HL-60 (cell line): ENCODE data around the gene LZIC.

Experiments
- DNase-seq, 2 experiments: peaks; one replicate each; pipeline ENCODE4 v3.0.0-alpha.2; 2010 to 2020; ENCODE audit warnings: low read depth in 1 of 2, low spot score in 1 of 2
- H3K27ac ChIP-seq: fragments of 250-450 bp; sonication (Bioruptor Pico); replicated peaks from 2 replicates; pipeline ENCODE4 v1.5.1; 2020; ENCODE audit warnings: mild to moderate bottlenecking, moderate library complexity
- H3K27me3 ChIP-seq: fragments of 250-450 bp; sonication (Bioruptor Pico); 2 replicates; pipeline ENCODE4 v1.5.1; 2021; ENCODE audit warnings: mild to moderate bottlenecking, moderate library complexity; ENCODE audit not compliant: insufficient read depth, poor library complexity, severe bottlenecking
- H3K4me3 ChIP-seq: replicated peaks from 2 replicates; pipeline ENCODE4 v1.5.1; 2011; ENCODE audit warnings: mild to moderate bottlenecking, control low read depth, low read length; ENCODE audit not compliant: insufficient read depth
- CTCF ChIP-seq: IDR thresholded peaks from one replicate; pipeline ENCODE4 v1.5.1; 2011; ENCODE audit warnings: low read length, control low read depth, inconsistent platforms; ENCODE audit not compliant: insufficient read depth
- GABPA ChIP-seq: IDR thresholded peaks from 2 replicates; pipeline ENCODE4 v1.6.1; 2012; ENCODE audit warnings: low read depth
- POLR2AphosphoS5 ChIP-seq: IDR thresholded peaks from 2 replicates; pipeline ENCODE4 v1.6.1; 2012; ENCODE audit warnings: low read depth
- REST ChIP-seq: IDR thresholded peaks from 2 replicates; pipeline ENCODE4 v1.6.1; 2012; ENCODE audit warnings: low read depth; ENCODE audit not compliant: insufficient replicate concordance
- SPI1 ChIP-seq: IDR thresholded peaks from 2 replicates; pipeline ENCODE4 v1.6.1; 2012; ENCODE audit warnings: low read depth, mild to moderate bottlenecking, borderline replicate concordance

Gene LZIC

GRCh38 chr1:9892563-9893528 is 50.3 kb downstream of the LZIC start:
- Histone ChIP-seq H3K4me3 (no peak overlapping the region; the same call in 1 of the 2 replicates), H3K27ac (peak overlapping the region; percentile 91), H3K27me3 (no peaks in the 10 kb centered on the region)
- DNase-seq = peak in 1 of 2 experiments; percentile 89
- TF ChIP-seq CTCF (no peak), SPI1 (peak; percentile 75; the same call in 1 of the 2 replicates), POLR2AphosphoS5 (peak; percentile 88), REST (peak; percentile 16), GABPA (no peak)

- TF ChIP-seq SPI1 (no peak), GABPA (no peak), CTCF (no peak), POLR2AphosphoS5 (no peak), REST (no peak)
- H3K27ac ChIP-seq = peak overlapping the region; percentile 48; the same call in 1 of the 2 replicates
- no peaks in the 10 kb centered on the region for H3K27me3 ChIP-seq
- no peak for DNase-seq
- H3K4me3 ChIP-seq = no peak overlapping the region
These were observed 52.0 kb downstream of the LZIC start for GRCh38 chr1:9891207-9891606.

GRCh38 chr1:9890224-9890731 is 52.9 kb downstream of the LZIC start:
- Histone ChIP-seq H3K4me3 (no peak overlapping the region), H3K27me3 (no peaks in the 10 kb centered on the region), H3K27ac (peak overlapping the region; percentile 48)
- peak in 1 of 2 experiments; percentile 26 for DNase-seq
- no peak for TF ChIP-seq GABPA

GRCh38 chr1:9889411-9889810 is 53.8 kb downstream of the LZIC start:
- no peak overlapping the region for H3K4me3 ChIP-seq
- H3K27ac ChIP-seq = peak overlapping the region; percentile 48
- DNase-seq = peak in 1 of 2 experiments; percentile 23
- TF ChIP-seq SPI1 = peak; percentile 26; the same call in 1 of the 2 replicates
- no peak for TF ChIP-seq GABPA
- no peaks in the 10 kb centered on the region for H3K27me3 ChIP-seq
